Measurements from ENCODE around the gene ARFRP1.
A peak's percentile ranks its signal among the peaks of the same experiment; 100 is the strongest.
"Not testable (repeated sequence)": the region's sequence is repeated elsewhere in the genome, so short reads cannot be mapped to it uniquely, and the experiment has no call there.

Gene ARFRP1

GRCh38 chr20:63733117-63733516, 25.3 kb upstream of the ARFRP1 start:
- ChIA-PET POLR2A (no interaction called here), CTCF (interaction anchor here (1.1 to 4.6 kb wide), 2 partner anchors 12 to 25 kb away, joined by 5 to 16 read pairs; partner anchors contain the start of genes ARFRP1 and ZGPAT)
- no peak for TF ChIP-seq CTCF (IDR thresholded peaks at IDR 0.05; ENCODE audit: control extremely low read depth, extremely low read depth, low read depth, missing control alignments)
- peak; percentile 8 for DNase-seq (ENCODE audit: extremely low spot score)

GRCh38 chr20:63732118-63733095, 24.6 kb upstream of the ARFRP1 start:
- ChIA-PET POLR2A (no interaction called here), CTCF (interaction anchor here (4.6 kb wide), 1 partner anchor 25 kb away, joined by 16 read pairs; the partner anchor contains the start of genes ARFRP1 and ZGPAT)
- no peak for TF ChIP-seq CTCF (IDR thresholded peaks at IDR 0.05; ENCODE audit: control extremely low read depth, extremely low read depth, low read depth, missing control alignments)
- no peak for DNase-seq (ENCODE audit: extremely low spot score)

GRCh38 chr20:63731410-63731809, 23.6 kb upstream of the ARFRP1 start:
- POLR2A ChIA-PET, result no interaction called here
- CTCF ChIA-PET, result no interaction called here
- TF ChIP-seq CTCF (IDR thresholded peaks at IDR 0.05; ENCODE audit: control extremely low read depth, extremely low read depth, low read depth, missing control alignments), result no peak
- DNase-seq (ENCODE audit: extremely low spot score), result no peak

GRCh38 chr20:63730189-63730733, 22.5 kb upstream of the ARFRP1 start:
- POLR2A ChIA-PET; DNase-seq (ENCODE audit: extremely low spot score): not testable (repeated sequence)
- CTCF ChIA-PET, result interaction anchor here (1.2 kb wide), 1 partner anchor 8 kb away, joined by 3 read pairs; no protein-coding TSS in a partner anchor

GRCh38 chr20:63722967-63723622, 15.3 kb upstream of the ARFRP1 start:
- DNase-seq (ENCODE audit: extremely low spot score); POLR2A ChIA-PET: not testable (repeated sequence)
- CTCF ChIA-PET, result interaction anchor here (1.4 to 3.4 kb wide), 3 partner anchors 10 to 141 kb away, joined by 3 to 21 read pairs (median 6); partner anchors contain the start of genes ARFRP1 and ZGPAT

GRCh38 chr20:63718996-63719395, 11.2 kb upstream of the ARFRP1 start:
- no peak for DNase-seq (ENCODE audit: extremely low spot score)
- ChIA-PET POLR2A (interaction anchor here (0.6 kb wide), 1 partner anchor 323 kb away, joined by 3 read pairs; no protein-coding TSS in a partner anchor), CTCF (interaction anchor here (0.8 kb wide), 1 partner anchor 8 kb away, joined by 4 read pairs; no protein-coding TSS in a partner anchor)
- no peak for TF ChIP-seq CTCF (IDR thresholded peaks at IDR 0.05; ENCODE audit: control extremely low read depth, extremely low read depth, low read depth, missing control alignments)

GRCh38 chr20:63714858-63715257, 7.1 kb upstream of the ARFRP1 start:
- TF ChIP-seq CTCF (IDR thresholded peaks at IDR 0.05; ENCODE audit: control extremely low read depth, extremely low read depth, low read depth, missing control alignments), result no peak
- POLR2A ChIA-PET, result no interaction called here
- CTCF ChIA-PET, result no interaction called here
- DNase-seq (ENCODE audit: extremely low spot score), result no peak

Data from GM10248 (cell line).